Type B pancreatic cell (in vitro differentiated cells): ENCODE data around the gene APOBEC3F. TPM values are rescaled to one million over a fixed set of nuclear protein-coding genes. Genes with fewer than 3 reads are reported as not detected.
A peak's percentile ranks its signal among the peaks of the same experiment; 100 is the strongest.
"Not testable (repeated sequence)": the region's sequence is repeated elsewhere in the genome, so short reads cannot be mapped to it uniquely, and the experiment has no call there.

Experiments
- DNase-seq: peaks from one replicate; pipeline ENCODE4 v3.0.0; 2021; ENCODE audit warnings: mixed read lengths; ENCODE audit not compliant: unreplicated experiment; ENCODE audit errors: extremely low spot score
- H3K27ac Mint-ChIP-seq: 2 replicates; pipeline ENCODE4 v1.8.0; 2021; ENCODE audit warnings: mild to moderate bottlenecking, mixed read lengths
- H3K27me3 Mint-ChIP-seq: 2 replicates; pipeline ENCODE4 v1.8.0; 2021; ENCODE audit warnings: mixed read lengths
- H3K36me3 Mint-ChIP-seq: 2 replicates; pipeline ENCODE4 v1.8.0; 2021; ENCODE audit warnings: mixed read lengths
- H3K4me1 Mint-ChIP-seq: one replicate; pipeline ENCODE4 v1.8.0; 2021; ENCODE audit warnings: mixed read lengths; ENCODE audit not compliant: unreplicated experiment
- H3K4me3 Mint-ChIP-seq: 2 replicates; pipeline ENCODE4 v1.8.0; 2021; ENCODE audit warnings: mild to moderate bottlenecking, mixed read lengths
- H3K9me3 Mint-ChIP-seq: 2 replicates; pipeline ENCODE4 v1.8.0; 2021; ENCODE audit warnings: mixed read lengths
- total RNA-seq: library from RNA; stranded (reverse); gene quantifications from 2 replicates; pipeline ENCODE4 v1.2.1, GENCODE V29; 2021; ENCODE audit warnings: low replicate concordance
- TF ChIP-seq, protein P1 (sequence below): fragments of 200-600 bp; sonication (generic); conservative IDR thresholded peaks from 2 replicates; pipeline ENCODE4 v1.5.0; 2021; ENCODE audit warnings: antibody characterized with exemption, mild to moderate bottlenecking

Gene APOBEC3F
- total RNA-seq, 1 donor from 2014 or later = 14.9 TPM

DNA sequence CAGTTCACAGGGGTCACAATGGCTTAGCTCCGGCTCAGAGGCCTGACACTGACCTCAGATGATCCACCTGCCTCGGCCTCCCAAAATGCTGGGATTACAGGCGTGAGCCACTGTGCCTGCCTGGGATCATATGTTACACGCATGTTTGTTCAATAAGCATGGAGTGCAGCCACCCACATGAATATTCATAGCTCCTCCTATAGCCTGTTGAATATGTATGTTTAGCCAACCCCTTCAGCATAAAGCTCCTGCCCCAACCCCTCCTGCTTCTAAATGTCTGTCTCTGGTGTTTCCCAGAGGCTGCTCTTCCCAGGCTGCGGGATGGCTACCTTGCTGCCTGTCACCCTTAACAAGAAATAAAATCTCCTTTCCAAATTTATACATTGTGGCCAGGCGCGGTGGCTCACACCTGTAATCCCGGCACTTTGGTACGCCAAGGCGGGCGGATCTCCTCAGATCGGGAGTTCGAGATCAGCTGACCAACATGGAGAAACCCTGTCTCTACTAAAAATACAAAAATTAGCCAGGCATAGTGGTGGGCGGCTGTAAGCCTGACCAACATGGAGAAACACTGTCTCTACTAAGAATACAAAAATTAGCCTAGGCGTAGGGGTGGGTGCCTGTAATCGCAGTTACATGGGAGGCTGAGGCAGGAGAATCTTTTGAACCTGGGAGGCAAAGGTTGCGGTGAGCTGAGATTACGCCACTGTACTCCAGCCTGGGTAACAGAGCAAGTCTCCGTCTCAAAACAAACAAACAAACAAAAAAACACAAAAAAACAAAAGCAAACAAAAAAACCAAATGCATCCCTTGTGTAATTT is 1.1 kb upstream of the APOBEC3F start:
- DNase-seq = no peak
- H3K36me3 Mint-ChIP-seq = peaks cover 5% of the 10 kb centered on the region
- peak overlapping the region; percentile 79 for H3K4me3 Mint-ChIP-seq
- H3K27me3 Mint-ChIP-seq = no peaks in the 10 kb centered on the region
- peak overlapping the region; percentile 87 for H3K27ac Mint-ChIP-seq
- no peaks in the 10 kb centered on the region for H3K9me3 Mint-ChIP-seq
- peaks cover 40% of the 10 kb centered on the region for H3K4me1 Mint-ChIP-seq
- TF ChIP-seq, protein P1, sequence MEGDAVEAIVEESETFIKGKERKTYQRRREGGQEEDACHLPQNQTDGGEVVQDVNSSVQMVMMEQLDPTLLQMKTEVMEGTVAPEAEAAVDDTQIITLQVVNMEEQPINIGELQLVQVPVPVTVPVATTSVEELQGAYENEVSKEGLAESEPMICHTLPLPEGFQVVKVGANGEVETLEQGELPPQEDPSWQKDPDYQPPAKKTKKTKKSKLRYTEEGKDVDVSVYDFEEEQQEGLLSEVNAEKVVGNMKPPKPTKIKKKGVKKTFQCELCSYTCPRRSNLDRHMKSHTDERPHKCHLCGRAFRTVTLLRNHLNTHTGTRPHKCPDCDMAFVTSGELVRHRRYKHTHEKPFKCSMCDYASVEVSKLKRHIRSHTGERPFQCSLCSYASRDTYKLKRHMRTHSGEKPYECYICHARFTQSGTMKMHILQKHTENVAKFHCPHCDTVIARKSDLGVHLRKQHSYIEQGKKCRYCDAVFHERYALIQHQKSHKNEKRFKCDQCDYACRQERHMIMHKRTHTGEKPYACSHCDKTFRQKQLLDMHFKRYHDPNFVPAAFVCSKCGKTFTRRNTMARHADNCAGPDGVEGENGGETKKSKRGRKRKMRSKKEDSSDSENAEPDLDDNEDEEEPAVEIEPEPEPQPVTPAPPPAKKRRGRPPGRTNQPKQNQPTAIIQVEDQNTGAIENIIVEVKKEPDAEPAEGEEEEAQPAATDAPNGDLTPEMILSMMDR = no peak

DNA sequence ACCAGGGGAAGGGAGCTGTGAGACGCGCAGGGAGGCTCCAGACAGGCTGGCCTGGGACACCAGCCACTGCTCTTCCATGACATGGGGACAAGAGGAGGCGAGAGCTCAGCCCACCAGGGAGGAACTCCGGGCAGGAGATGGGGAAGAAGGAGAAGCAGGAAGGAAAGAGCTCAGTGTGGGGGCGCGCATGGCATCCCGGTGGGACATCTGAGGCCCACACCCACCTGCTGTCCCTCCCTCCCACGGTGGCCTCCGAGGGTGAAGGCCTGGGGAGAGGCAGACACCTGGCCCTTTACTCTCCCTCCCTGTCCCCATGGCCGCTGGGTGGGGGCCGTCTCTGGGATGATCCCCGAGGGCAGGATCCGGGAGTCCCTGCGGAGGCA is 518 bp upstream of the APOBEC3F start:
- H3K4me1 Mint-ChIP-seq = peaks cover 40% of the 10 kb centered on the region

DNA sequence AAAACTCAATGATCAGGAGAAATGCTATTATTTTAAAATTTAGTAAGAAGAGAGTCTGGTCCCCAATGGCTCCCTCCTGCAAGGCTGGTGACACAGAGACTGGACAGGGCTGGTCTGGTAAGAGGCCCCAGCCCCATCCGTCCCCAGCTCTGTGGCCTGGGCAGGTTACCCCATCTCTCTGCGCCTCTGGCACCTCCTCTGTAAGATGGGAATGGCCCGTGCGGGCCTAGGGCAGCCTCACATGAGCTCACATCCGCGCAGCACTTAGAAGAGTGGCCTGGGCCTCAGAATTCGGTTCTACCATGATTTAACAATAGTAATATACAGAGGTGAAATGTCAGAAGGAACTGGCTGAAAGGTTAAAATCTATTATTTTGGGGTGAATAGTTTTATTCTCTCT is 1.2 kb downstream of the APOBEC3F start:
- no peak for DNase-seq
- Mint-ChIP-seq H3K4me3 (peak overlapping the region; percentile 54), H3K9me3 (no peaks in the 10 kb centered on the region)

More for the DNA sequence above, 518 bp upstream of the APOBEC3F start:
- H3K36me3 Mint-ChIP-seq, H3K9me3 Mint-ChIP-seq, DNase-seq, H3K27me3 Mint-ChIP-seq: not testable (repeated sequence)
- Mint-ChIP-seq H3K4me3 (peak overlapping the region; percentile 79), H3K27ac (peak overlapping the region; percentile 87)

DNA sequence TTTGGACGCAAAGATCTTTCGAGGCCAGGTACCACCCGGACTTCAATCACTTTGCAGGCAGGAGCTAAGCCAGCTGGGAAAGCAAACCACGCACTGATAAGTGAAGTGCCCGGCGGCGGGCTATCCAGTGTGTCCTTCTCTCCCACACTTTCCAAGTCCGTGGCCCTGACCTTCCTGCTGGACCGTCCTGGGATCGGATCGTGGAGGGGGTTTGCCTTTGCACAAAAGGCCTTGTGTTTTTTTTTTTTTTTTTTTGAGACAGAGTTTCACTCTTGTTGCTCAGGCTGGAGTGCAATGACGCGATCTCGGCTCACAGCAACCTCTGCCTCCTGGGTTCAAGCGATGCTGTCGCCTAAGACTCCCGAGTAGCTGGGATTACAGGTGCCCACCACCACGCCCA is 2.4 kb downstream of the APOBEC3F start:
- not testable (repeated sequence) for H3K27ac Mint-ChIP-seq, H3K36me3 Mint-ChIP-seq, DNase-seq, H3K27me3 Mint-ChIP-seq, H3K9me3 Mint-ChIP-seq
- Mint-ChIP-seq H3K4me1 (peaks cover 49% of the 10 kb centered on the region), H3K4me3 (peak overlapping the region; percentile 20)

More for the DNA sequence above, 1.2 kb downstream of the APOBEC3F start:
- TF ChIP-seq, protein P1 = no peak
- Mint-ChIP-seq H3K27me3 (no peaks in the 10 kb centered on the region), H3K27ac (no peak overlapping the region), H3K36me3 (peaks cover 5% of the 10 kb centered on the region), H3K4me1 (peaks cover 49% of the 10 kb centered on the region)

DNA sequence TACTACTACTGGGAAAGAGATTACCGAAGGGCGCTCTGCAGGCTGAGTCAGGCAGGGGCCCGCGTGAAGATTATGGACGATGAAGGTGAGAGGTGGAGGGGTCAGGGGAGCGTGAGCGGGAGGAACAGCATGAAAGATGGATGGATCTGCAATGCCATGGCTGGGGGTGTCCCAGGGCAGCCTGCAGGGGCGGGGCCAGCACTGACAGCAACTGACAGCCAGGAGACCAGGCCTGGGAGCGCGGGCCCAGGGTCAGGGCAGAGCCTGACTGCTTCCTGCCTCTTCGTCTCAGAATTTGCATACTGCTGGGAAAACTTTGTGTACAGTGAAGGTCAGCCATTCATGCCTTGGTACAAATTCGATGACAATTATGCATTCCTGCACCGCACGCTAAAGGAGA is 4.5 kb downstream of the APOBEC3F start:
- Mint-ChIP-seq H3K4me1 (peaks cover 38% of the 10 kb centered on the region), H3K27ac (peak overlapping the region; percentile 12)
- not testable (repeated sequence) for DNase-seq, H3K27me3 Mint-ChIP-seq, H3K36me3 Mint-ChIP-seq, H3K9me3 Mint-ChIP-seq, H3K4me3 Mint-ChIP-seq

DNA sequence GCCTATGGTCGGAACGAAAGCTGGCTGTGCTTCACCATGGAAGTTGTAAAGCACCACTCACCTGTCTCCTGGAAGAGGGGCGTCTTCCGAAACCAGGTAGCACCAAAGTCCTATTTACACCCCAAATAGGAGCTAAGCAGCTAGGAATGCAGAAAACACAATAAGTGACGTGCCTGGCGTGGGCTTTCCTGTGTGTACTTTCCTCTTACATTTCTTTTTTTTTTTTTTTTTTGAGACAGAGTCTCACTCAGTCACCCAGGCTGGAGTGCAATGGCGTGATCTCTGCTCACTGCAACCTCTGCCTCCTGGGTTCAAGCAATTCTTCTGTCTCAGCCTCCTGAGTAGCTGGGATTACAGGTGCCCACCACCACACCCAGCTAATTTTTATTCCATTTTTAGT is 8.8 kb downstream of the APOBEC3F start:
- peaks cover 25% of the 10 kb centered on the region for H3K4me1 Mint-ChIP-seq
- not testable (repeated sequence) for H3K27me3 Mint-ChIP-seq, H3K27ac Mint-ChIP-seq, DNase-seq, H3K4me3 Mint-ChIP-seq, H3K36me3 Mint-ChIP-seq, H3K9me3 Mint-ChIP-seq

DNA sequence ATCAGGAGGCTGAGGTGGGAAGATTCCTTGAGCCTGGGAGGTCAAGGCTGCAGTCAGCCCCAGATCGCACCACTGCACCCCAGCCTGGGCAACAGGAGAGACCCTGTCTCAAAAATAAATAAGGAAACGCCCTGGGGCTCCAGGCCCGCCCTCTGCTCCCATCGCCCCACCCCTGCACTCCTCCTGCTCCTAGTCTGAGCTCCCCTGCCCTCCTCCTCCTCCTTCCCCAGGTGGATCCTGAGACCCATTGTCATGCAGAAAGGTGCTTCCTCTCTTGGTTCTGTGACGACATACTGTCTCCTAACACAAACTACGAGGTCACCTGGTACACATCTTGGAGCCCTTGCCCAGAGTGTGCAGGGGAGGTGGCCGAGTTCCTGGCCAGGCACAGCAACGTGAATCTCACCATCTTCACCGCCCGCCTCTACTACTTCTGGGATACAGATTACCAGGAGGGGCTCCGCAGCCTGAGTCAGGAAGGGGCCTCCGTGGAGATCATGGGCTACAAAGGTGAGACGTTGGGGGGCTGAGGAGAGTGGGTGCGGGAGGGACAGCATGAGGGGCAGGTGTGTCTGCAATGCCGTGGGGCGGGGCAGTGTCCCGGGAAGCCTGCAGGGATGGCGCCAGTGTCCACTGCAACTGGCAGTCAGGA is 11.3 kb downstream of the APOBEC3F start:
- H3K27ac Mint-ChIP-seq, H3K27me3 Mint-ChIP-seq, DNase-seq, H3K36me3 Mint-ChIP-seq, H3K4me3 Mint-ChIP-seq, H3K9me3 Mint-ChIP-seq: not testable (repeated sequence)
- peaks cover 13% of the 10 kb centered on the region for H3K4me1 Mint-ChIP-seq

DNA sequence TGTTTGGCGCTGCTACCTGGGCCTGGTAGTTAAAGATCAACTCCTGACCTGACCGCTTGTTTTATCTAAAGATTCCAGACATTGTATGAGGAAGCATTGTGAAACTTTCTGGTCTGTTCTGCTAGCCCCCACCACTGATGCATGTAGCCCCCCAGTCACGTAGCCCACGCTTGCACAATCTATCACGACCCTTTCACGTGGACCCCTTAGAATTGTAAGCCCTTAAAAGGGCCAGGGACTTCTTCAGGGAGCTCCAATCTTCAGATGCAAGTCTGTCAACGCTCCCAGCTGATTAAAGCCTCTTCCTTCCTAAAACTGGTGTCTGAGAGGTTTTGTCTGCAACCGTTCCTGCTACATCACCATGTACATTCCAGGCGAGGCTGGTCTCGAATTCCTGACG is 15.0 kb downstream of the APOBEC3F start:
- no peaks in the 10 kb centered on the region for H3K36me3 Mint-ChIP-seq
- H3K9me3 Mint-ChIP-seq = no peaks in the 10 kb centered on the region
- TF ChIP-seq, protein P1 = no peak
- no peaks in the 10 kb centered on the region for H3K27me3 Mint-ChIP-seq
- no peak overlapping the region for H3K27ac Mint-ChIP-seq
- H3K4me1 Mint-ChIP-seq = no peaks in the 10 kb centered on the region
- DNase-seq = no peak
- no peak overlapping the region for H3K4me3 Mint-ChIP-seq

DNA sequence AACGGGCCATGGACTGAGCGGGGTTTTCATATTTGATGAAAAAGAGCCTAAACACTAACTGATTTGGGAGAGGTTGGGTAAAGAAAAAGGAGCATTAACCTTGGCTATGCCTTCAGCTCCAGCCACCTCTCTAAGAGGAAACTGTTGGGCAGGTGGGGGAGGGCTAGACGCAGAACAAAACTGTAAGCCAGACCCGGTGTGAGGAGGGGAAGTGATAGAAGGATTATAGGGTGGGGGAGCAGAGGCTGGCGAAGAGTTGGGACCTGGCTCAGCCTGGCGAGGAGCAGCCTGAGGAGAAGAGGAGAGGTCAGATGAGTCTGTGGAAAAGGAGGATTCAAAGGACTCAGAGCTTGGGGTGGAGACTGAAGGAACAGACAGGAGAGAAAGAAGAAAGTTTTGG is 20.6 kb downstream of the APOBEC3F start:
- not testable (repeated sequence) for H3K4me1 Mint-ChIP-seq, H3K9me3 Mint-ChIP-seq, H3K4me3 Mint-ChIP-seq, DNase-seq, H3K36me3 Mint-ChIP-seq, H3K27ac Mint-ChIP-seq, H3K27me3 Mint-ChIP-seq

DNA sequence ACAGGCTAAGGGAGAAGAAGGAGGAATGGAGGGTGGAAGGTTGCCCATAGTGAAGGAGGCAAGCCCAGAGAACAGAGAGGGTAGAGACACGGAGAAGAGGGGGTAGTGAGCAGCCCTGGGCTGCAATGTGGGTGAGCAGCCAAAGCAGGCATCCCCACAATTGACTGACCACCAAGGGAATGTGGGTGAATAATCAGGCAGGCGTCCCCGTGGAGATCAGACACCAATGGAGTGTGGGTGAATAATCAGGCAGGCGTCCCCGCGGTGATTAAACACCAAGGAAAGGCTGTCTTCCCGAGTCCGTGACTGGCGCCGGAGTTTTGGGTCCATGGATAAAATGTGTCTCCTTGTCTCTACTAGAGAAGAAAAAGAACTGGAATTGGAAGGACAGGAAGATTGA is 21.3 kb downstream of the APOBEC3F start:
- DNase-seq, H3K4me3 Mint-ChIP-seq, H3K27me3 Mint-ChIP-seq, H3K36me3 Mint-ChIP-seq, H3K4me1 Mint-ChIP-seq, H3K27ac Mint-ChIP-seq, H3K9me3 Mint-ChIP-seq: not testable (repeated sequence)

DNA sequence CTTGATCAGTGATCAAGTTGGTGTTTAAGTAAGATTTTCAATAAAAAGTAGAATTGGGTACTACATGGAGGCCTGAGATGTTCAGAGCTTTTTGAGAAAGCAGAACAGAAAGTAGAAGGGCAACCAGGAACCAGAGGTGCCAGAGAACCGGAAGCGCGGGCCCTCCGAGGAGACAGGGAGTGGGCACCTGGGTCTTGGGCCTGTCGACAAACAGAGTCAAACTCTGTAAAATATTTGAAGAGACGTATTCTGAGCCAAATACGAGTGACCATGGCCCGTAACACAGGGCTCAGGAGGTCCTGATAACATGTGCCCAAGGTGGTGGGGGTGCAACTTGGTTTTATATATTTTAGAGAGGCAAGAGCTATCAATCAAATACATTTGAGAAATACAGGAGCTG is 23.2 kb downstream of the APOBEC3F start:
- H3K4me1 Mint-ChIP-seq, H3K27me3 Mint-ChIP-seq, DNase-seq, H3K27ac Mint-ChIP-seq, H3K36me3 Mint-ChIP-seq, H3K9me3 Mint-ChIP-seq, H3K4me3 Mint-ChIP-seq: not testable (repeated sequence)
